ENCODE results near the gene INO80B. TPM values are rescaled to one million over a fixed set of nuclear protein-coding genes. Genes with fewer than 3 reads are reported as not detected.

The INO80B gene
- polyA plus RNA-seq, 1 donor from 2014 or later, result 35.2 TPM

DNA sequence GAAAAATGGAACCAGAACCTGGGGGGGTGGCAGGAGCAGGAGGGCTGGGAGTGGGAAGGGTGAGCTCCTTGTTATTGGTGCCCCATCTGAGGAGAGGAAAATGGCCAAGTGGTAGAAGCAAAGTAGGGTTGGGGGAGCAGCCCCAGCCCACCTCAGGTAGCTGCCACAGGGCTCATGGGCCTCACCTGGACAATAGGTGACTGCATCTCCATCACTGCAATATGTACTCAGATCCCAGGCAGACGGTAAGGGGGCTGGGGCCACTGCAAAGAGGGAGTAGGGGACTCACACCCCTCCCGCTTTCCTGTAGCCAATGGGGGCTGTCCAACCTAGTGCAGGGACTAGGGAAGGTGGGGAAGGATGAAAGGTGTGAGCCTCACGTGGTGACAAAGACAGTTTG lies 37.7 kb upstream of the INO80B start:
- no peaks in the 10 kb centered on the region for H3K36me3 ChIP-seq (ENCODE audit: insufficient read depth, low read length)
- H3K9ac ChIP-seq (ENCODE audit: low read length), result no peak overlapping the region
- H3K4me2 ChIP-seq (ENCODE audit: low read length), result no peak overlapping the region
- H3K79me2 ChIP-seq (replicated peaks; ENCODE audit: insufficient read depth, low read length), result no peaks in the 10 kb centered on the region
- H3K4me3 ChIP-seq (ENCODE audit: low read length), result no peak overlapping the region
- no peaks in the 10 kb centered on the region for H3K9me2 ChIP-seq (ENCODE audit: insufficient read depth, low read length)
- no peak overlapping the region for H3K27ac ChIP-seq (ENCODE audit: low read length)
- H2AFZ ChIP-seq (ENCODE audit: low read depth, low read length), result no peak overlapping the region
- TF ChIP-seq TAF1 (IDR thresholded peaks at IDR 0.05; ENCODE audit: low read depth), result no peak
- no peak for TF ChIP-seq EZH2 (IDR thresholded peaks at IDR 0.05; ENCODE audit: borderline replicate concordance, insufficient read depth, low read length, poor library complexity, severe bottlenecking)
- TF ChIP-seq MXI1 (conservative IDR thresholded peaks at IDR 0.05; ENCODE audit: poor library complexity, severe bottlenecking), result no peak
- TF ChIP-seq, protein P1, sequence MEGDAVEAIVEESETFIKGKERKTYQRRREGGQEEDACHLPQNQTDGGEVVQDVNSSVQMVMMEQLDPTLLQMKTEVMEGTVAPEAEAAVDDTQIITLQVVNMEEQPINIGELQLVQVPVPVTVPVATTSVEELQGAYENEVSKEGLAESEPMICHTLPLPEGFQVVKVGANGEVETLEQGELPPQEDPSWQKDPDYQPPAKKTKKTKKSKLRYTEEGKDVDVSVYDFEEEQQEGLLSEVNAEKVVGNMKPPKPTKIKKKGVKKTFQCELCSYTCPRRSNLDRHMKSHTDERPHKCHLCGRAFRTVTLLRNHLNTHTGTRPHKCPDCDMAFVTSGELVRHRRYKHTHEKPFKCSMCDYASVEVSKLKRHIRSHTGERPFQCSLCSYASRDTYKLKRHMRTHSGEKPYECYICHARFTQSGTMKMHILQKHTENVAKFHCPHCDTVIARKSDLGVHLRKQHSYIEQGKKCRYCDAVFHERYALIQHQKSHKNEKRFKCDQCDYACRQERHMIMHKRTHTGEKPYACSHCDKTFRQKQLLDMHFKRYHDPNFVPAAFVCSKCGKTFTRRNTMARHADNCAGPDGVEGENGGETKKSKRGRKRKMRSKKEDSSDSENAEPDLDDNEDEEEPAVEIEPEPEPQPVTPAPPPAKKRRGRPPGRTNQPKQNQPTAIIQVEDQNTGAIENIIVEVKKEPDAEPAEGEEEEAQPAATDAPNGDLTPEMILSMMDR (IDR thresholded peaks at IDR 0.05; ENCODE audit: poor library complexity, severe bottlenecking), result no peak
- TF ChIP-seq RAD21 (conservative IDR thresholded peaks at IDR 0.05), result no peak
- TF ChIP-seq, protein P2, sequence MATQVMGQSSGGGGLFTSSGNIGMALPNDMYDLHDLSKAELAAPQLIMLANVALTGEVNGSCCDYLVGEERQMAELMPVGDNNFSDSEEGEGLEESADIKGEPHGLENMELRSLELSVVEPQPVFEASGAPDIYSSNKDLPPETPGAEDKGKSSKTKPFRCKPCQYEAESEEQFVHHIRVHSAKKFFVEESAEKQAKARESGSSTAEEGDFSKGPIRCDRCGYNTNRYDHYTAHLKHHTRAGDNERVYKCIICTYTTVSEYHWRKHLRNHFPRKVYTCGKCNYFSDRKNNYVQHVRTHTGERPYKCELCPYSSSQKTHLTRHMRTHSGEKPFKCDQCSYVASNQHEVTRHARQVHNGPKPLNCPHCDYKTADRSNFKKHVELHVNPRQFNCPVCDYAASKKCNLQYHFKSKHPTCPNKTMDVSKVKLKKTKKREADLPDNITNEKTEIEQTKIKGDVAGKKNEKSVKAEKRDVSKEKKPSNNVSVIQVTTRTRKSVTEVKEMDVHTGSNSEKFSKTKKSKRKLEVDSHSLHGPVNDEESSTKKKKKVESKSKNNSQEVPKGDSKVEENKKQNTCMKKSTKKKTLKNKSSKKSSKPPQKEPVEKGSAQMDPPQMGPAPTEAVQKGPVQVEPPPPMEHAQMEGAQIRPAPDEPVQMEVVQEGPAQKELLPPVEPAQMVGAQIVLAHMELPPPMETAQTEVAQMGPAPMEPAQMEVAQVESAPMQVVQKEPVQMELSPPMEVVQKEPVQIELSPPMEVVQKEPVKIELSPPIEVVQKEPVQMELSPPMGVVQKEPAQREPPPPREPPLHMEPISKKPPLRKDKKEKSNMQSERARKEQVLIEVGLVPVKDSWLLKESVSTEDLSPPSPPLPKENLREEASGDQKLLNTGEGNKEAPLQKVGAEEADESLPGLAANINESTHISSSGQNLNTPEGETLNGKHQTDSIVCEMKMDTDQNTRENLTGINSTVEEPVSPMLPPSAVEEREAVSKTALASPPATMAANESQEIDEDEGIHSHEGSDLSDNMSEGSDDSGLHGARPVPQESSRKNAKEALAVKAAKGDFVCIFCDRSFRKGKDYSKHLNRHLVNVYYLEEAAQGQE (IDR thresholded peaks at IDR 0.05; ENCODE audit: borderline replicate concordance), result no peak
- TF ChIP-seq EP300 (conservative IDR thresholded peaks at IDR 0.05; ENCODE audit: poor library complexity, severe bottlenecking), result no peak
- TF ChIP-seq POLR2AphosphoS5 (IDR thresholded peaks at IDR 0.05), result no peak
- no peak for TF ChIP-seq SMC3 (conservative IDR thresholded peaks at IDR 0.05; ENCODE audit: poor library complexity)
- H3F3A ChIP-seq (ENCODE audit: insufficient read depth, low read length, poor library complexity, severe bottlenecking), result no peaks in the 10 kb centered on the region
- no peaks in the 10 kb centered on the region for H4K20me1 ChIP-seq (ENCODE audit: insufficient read depth)
- no peaks in the 10 kb centered on the region for H3K9me3 ChIP-seq (ENCODE audit: low read length)
- no peaks in the 10 kb centered on the region for H3K27me3 ChIP-seq (ENCODE audit: insufficient read depth, low read depth, low read length)

DNA sequence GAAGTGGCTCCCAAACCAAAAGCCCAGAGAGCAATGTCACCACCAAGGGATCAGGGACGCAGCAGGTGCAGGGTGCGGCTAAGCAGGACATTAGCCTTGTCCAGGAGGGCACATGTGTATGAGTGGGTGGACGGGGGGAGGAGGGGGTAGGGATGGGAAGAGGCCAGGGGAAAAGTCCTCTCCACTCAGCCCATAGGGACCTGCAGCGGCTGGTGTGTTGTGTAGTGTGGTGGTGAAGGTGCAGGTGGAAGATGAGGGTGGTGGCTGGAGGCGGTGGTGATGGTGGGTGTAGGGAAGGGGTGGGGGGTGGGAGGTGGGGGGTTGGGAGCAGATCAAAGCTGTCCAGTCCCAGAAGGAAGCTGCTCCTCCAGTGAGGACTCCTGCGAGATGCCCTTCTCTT lies 37.1 kb upstream of the INO80B start:
- no peaks in the 10 kb centered on the region for H3K9me2 ChIP-seq (ENCODE audit: insufficient read depth, low read length)
- H3K27me3 ChIP-seq (ENCODE audit: insufficient read depth, low read depth, low read length), result no peaks in the 10 kb centered on the region
- no peaks in the 10 kb centered on the region for H3F3A ChIP-seq (ENCODE audit: insufficient read depth, low read length, poor library complexity, severe bottlenecking)
- no peak overlapping the region for H2AFZ ChIP-seq (ENCODE audit: low read depth, low read length)
- no peaks in the 10 kb centered on the region for H3K36me3 ChIP-seq (ENCODE audit: insufficient read depth, low read length)
- no peaks in the 10 kb centered on the region for H4K20me1 ChIP-seq (ENCODE audit: insufficient read depth)
- H3K27ac ChIP-seq (ENCODE audit: low read length), result no peak overlapping the region
- no peak overlapping the region for H3K9ac ChIP-seq (ENCODE audit: low read length)
- TF ChIP-seq POLR2AphosphoS5 (IDR thresholded peaks at IDR 0.05) (no peak), MXI1 (conservative IDR thresholded peaks at IDR 0.05; ENCODE audit: poor library complexity, severe bottlenecking) (no peak), EP300 (conservative IDR thresholded peaks at IDR 0.05; ENCODE audit: poor library complexity, severe bottlenecking) (no peak), RAD21 (conservative IDR thresholded peaks at IDR 0.05) (no peak), TAF1 (IDR thresholded peaks at IDR 0.05; ENCODE audit: low read depth) (no peak), SMC3 (conservative IDR thresholded peaks at IDR 0.05; ENCODE audit: poor library complexity) (no peak), EZH2 (IDR thresholded peaks at IDR 0.05; ENCODE audit: borderline replicate concordance, insufficient read depth, low read length, poor library complexity, severe bottlenecking) (no peak)
- TF ChIP-seq, protein P2 (IDR thresholded peaks at IDR 0.05; ENCODE audit: borderline replicate concordance), result no peak
- TF ChIP-seq, protein P1 (IDR thresholded peaks at IDR 0.05; ENCODE audit: poor library complexity, severe bottlenecking), result no peak
- no peaks in the 10 kb centered on the region for H3K79me2 ChIP-seq (replicated peaks; ENCODE audit: insufficient read depth, low read length)
- no peaks in the 10 kb centered on the region for H3K9me3 ChIP-seq (ENCODE audit: low read length)
- H3K4me3 ChIP-seq (ENCODE audit: low read length), result no peak overlapping the region
- H3K4me2 ChIP-seq (ENCODE audit: low read length), result no peak overlapping the region

Measured in neural cell (in vitro differentiated cells).